Astrocyte (in vitro differentiated cells and primary cell): Measurements from ENCODE around the gene TMEM235. TPM values are rescaled to one million over a fixed set of nuclear protein-coding genes. Genes with fewer than 3 reads are reported as not detected.

Source experiments
- DNase-seq: peaks from one replicate; pipeline ENCODE4 v3.0.0-alpha.2; 2010; ENCODE audit warnings: low read depth
- FAIRE-seq: peaks from 2 replicates; lab custom pipeline; 2011; peaks lifted over from hg19 to GRCh38; lab: Jason Lieb, UNC
- H2AFZ ChIP-seq: 2 replicates; pipeline ENCODE4 v1.6.0; 2012; ENCODE audit warnings: low read depth, low read length, inconsistent platforms
- H3K27ac ChIP-seq: 2 replicates; pipeline ENCODE4 v1.5.1; 2011; ENCODE audit warnings: low read depth, low read length, inconsistent platforms
- H3K27me3 ChIP-seq: 2 replicates; pipeline ENCODE4 v1.6.0; 2011; ENCODE audit warnings: low read length, inconsistent platforms; ENCODE audit not compliant: insufficient read depth
- H3K36me3 ChIP-seq: 2 replicates; pipeline ENCODE4 v1.5.1; 2011; ENCODE audit warnings: low read length, inconsistent platforms; ENCODE audit not compliant: insufficient read depth
- H3K4me1 ChIP-seq: 2 replicates; pipeline ENCODE4 v1.5.1; 2011; ENCODE audit warnings: low read length, inconsistent platforms; ENCODE audit not compliant: insufficient read depth
- H3K4me2 ChIP-seq: 2 replicates; pipeline ENCODE4 v1.6.0; 2012; ENCODE audit warnings: low read length, inconsistent platforms
- H3K4me3 ChIP-seq: 2 replicates; pipeline ENCODE4 v1.5.1; 2011; ENCODE audit warnings: low read depth, mild to moderate bottlenecking, low read length, inconsistent platforms; ENCODE audit not compliant: insufficient read depth
- H3K79me2 ChIP-seq: 2 replicates; pipeline ENCODE4 v1.6.0; 2012; ENCODE audit warnings: mild to moderate bottlenecking, low read length, inconsistent platforms; ENCODE audit not compliant: insufficient read depth
- H3K9ac ChIP-seq: 2 replicates; pipeline ENCODE4 v1.6.0; 2012; ENCODE audit warnings: mild to moderate bottlenecking, low read length, inconsistent platforms
- H3K9me3 ChIP-seq: 2 replicates; pipeline ENCODE4 v1.5.1; 2012; ENCODE audit warnings: low read depth, mild to moderate bottlenecking, low read length, inconsistent platforms; ENCODE audit not compliant: insufficient read depth
- H4K20me1 ChIP-seq: 2 replicates; pipeline ENCODE4 v1.6.0; 2012; ENCODE audit warnings: low read length, inconsistent platforms; ENCODE audit not compliant: insufficient read depth
- H3K27ac Mint-ChIP-seq: one replicate; pipeline ENCODE4 v1.8.0; 2021; ENCODE audit warnings: mild to moderate bottlenecking, mixed read lengths; ENCODE audit not compliant: unreplicated experiment
- H3K27me3 Mint-ChIP-seq: one replicate; pipeline ENCODE4 v1.8.0; 2021; ENCODE audit warnings: low read depth, mixed read lengths; ENCODE audit not compliant: unreplicated experiment
- H3K36me3 Mint-ChIP-seq: one replicate; pipeline ENCODE4 v1.8.0; 2021; ENCODE audit warnings: low read depth, mixed read lengths; ENCODE audit not compliant: unreplicated experiment
- H3K4me1 Mint-ChIP-seq: one replicate; pipeline ENCODE4 v1.8.0; 2021; ENCODE audit warnings: low read depth, mixed read lengths; ENCODE audit not compliant: unreplicated experiment
- H3K4me3 Mint-ChIP-seq: one replicate; pipeline ENCODE4 v1.8.0; 2021; ENCODE audit warnings: mild to moderate bottlenecking, moderate library complexity, mixed read lengths; ENCODE audit not compliant: unreplicated experiment
- H3K9me3 Mint-ChIP-seq: one replicate; pipeline ENCODE4 v1.8.0; 2021; ENCODE audit warnings: mild to moderate bottlenecking, mixed read lengths; ENCODE audit not compliant: unreplicated experiment
- CTCF ChIP-seq: IDR thresholded peaks from 2 replicates; pipeline ENCODE4 v1.5.1; 2011; ENCODE audit warnings: low read depth, mild to moderate bottlenecking, inconsistent platforms, low read length, moderate library complexity; ENCODE audit not compliant: insufficient read depth
- EZH2 ChIP-seq: IDR thresholded peaks from 2 replicates; pipeline ENCODE4 v1.6.1; 2012; ENCODE audit warnings: mild to moderate bottlenecking, low read length, inconsistent platforms; ENCODE audit not compliant: insufficient read depth
- total RNA-seq: library from RNA; stranded (reverse); gene quantifications from 2 replicates; pipeline ENCODE4 v1.2.1, GENCODE V29; 2021

Gene TMEM235
- total RNA-seq, 1 donor from 2014 or later = not detected

- Histone ChIP-seq H3K4me3 (no peak overlapping the region), H3K4me1 (no peaks in the 10 kb centered on the region), H4K20me1 (no peaks in the 10 kb centered on the region), H2AFZ (no peak overlapping the region), H3K36me3 (no peaks in the 10 kb centered on the region), H3K27ac (no peak overlapping the region), H3K9me3 (no peaks in the 10 kb centered on the region), H3K27me3 (no peaks in the 10 kb centered on the region), H3K9ac (no peak overlapping the region), H3K4me2 (no peak overlapping the region), H3K79me2 (no peaks in the 10 kb centered on the region)
- DNase-seq (no peak), FAIRE-seq (no peak)
- H3K36me3 Mint-ChIP-seq = peaks cover 2% of the 10 kb centered on the region
- peaks cover 14% of the 10 kb centered on the region for H3K27me3 Mint-ChIP-seq
- H3K4me3 Mint-ChIP-seq = no peak overlapping the region
- H3K9me3 Mint-ChIP-seq = no peaks in the 10 kb centered on the region
- TF ChIP-seq CTCF = no peak
- TF ChIP-seq EZH2 = no peak
- peaks cover 4% of the 10 kb centered on the region for H3K4me1 Mint-ChIP-seq
- no peak overlapping the region for H3K27ac Mint-ChIP-seq
These were observed 7.5 kb downstream of the TMEM235 start for GRCh38 chr17:78238823-78239488.

GRCh38 chr17:78239489-78239931 lies 8.1 kb downstream of the TMEM235 start:
- TF ChIP-seq CTCF = no peak
- no peak for TF ChIP-seq EZH2
- Histone ChIP-seq H3K9me3 (no peaks in the 10 kb centered on the region), H3K9ac (no peak overlapping the region), H3K27ac (no peak overlapping the region), H3K4me1 (no peaks in the 10 kb centered on the region), H3K4me2 (no peak overlapping the region), H2AFZ (no peak overlapping the region), H3K79me2 (no peaks in the 10 kb centered on the region), H3K36me3 (no peaks in the 10 kb centered on the region), H4K20me1 (no peaks in the 10 kb centered on the region), H3K27me3 (no peaks in the 10 kb centered on the region), H3K4me3 (no peak overlapping the region)
- no peak for FAIRE-seq
- Mint-ChIP-seq H3K4me1 (peaks cover 4% of the 10 kb centered on the region), H3K4me3 (no peak overlapping the region), H3K27me3 (peaks cover 11% of the 10 kb centered on the region), H3K27ac (no peak overlapping the region), H3K36me3 (peaks cover 2% of the 10 kb centered on the region), H3K9me3 (no peaks in the 10 kb centered on the region)
- no peak for DNase-seq

- Mint-ChIP-seq H3K27me3 (peaks cover 7% of the 10 kb centered on the region), H3K27ac (no peak overlapping the region), H3K9me3 (no peaks in the 10 kb centered on the region), H3K4me3 (no peak overlapping the region), H3K4me1 (peaks cover 4% of the 10 kb centered on the region), H3K36me3 (peaks cover 2% of the 10 kb centered on the region)
- Histone ChIP-seq H3K4me2 (no peak overlapping the region), H2AFZ (no peak overlapping the region), H3K27me3 (no peaks in the 10 kb centered on the region), H3K9me3 (no peaks in the 10 kb centered on the region), H3K36me3 (no peaks in the 10 kb centered on the region), H3K79me2 (no peaks in the 10 kb centered on the region), H3K9ac (no peak overlapping the region), H3K4me3 (no peak overlapping the region), H4K20me1 (no peaks in the 10 kb centered on the region), H3K4me1 (no peaks in the 10 kb centered on the region), H3K27ac (no peak overlapping the region)
- DNase-seq (no peak), FAIRE-seq (no peak)
- TF ChIP-seq CTCF (no peak), EZH2 (no peak)
These were observed 8.7 kb downstream of the TMEM235 start for GRCh38 chr17:78240012-78240655.
